ENCODE data around the gene PPP1R15B. TPM values are rescaled to one million over a fixed set of nuclear protein-coding genes. Genes with fewer than 3 reads are reported as not detected.

The PPP1R15B gene
- total RNA-seq, 1 donor from 2014 or later, result 41.0 TPM

DNA sequence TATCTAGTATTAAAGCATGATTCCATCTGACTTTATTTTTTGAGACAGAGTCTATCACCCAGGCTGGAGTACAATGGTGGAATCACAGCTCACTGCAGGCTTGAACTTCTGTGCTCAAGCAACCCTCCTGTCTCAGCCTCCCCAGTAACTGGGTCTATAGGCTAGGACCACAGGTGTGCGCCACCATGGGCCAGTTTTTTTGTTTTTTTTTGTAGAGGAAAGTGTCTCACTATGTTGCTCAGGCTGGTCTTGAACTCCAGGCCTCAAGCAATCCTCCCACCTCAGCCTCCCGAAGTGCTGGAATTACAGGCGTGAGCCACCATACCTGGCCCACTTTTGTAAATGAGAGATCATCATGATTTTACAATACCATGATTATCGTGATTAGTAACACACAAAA lies 9.2 kb downstream of the PPP1R15B start:
- Mint-ChIP-seq H3K27ac (ENCODE audit: unreplicated experiment) (no peak overlapping the region), H3K9me3 (ENCODE audit: low read depth) (no peaks in the 10 kb centered on the region), H3K4me1 (ENCODE audit: low read depth) (peaks cover 16% of the 10 kb centered on the region), H3K36me3 (ENCODE audit: low read depth) (peaks cover 23% of the 10 kb centered on the region), H3K4me3 (ENCODE audit: unreplicated experiment) (no peak overlapping the region), H3K27me3 (ENCODE audit: low read depth) (no peaks in the 10 kb centered on the region)
- TF ChIP-seq, protein P1, sequence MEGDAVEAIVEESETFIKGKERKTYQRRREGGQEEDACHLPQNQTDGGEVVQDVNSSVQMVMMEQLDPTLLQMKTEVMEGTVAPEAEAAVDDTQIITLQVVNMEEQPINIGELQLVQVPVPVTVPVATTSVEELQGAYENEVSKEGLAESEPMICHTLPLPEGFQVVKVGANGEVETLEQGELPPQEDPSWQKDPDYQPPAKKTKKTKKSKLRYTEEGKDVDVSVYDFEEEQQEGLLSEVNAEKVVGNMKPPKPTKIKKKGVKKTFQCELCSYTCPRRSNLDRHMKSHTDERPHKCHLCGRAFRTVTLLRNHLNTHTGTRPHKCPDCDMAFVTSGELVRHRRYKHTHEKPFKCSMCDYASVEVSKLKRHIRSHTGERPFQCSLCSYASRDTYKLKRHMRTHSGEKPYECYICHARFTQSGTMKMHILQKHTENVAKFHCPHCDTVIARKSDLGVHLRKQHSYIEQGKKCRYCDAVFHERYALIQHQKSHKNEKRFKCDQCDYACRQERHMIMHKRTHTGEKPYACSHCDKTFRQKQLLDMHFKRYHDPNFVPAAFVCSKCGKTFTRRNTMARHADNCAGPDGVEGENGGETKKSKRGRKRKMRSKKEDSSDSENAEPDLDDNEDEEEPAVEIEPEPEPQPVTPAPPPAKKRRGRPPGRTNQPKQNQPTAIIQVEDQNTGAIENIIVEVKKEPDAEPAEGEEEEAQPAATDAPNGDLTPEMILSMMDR (IDR thresholded peaks at IDR 0.05), result no peak
- no peak for DNase-seq (ENCODE audit: low spot score)

DNA sequence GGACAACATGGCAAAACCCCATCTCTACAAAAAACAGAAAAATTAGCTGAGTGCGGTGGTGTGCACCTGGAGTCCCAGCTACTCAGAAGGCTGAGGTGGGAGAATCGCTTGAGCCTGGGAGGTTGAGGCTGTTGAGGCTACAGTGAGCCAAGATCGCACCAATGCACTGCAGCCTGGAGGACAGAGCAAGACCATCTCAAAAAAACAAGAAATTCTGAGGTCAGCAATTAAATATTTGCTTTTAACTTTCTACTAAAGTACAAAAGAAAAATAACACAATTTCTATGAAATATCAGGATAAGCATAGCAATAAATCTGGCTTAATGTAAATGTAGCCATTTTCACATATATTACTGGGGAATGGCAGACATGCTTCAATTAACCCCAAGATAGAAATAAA lies 9.9 kb downstream of the PPP1R15B start:
- Mint-ChIP-seq H3K9me3 (ENCODE audit: low read depth) (no peaks in the 10 kb centered on the region), H3K27ac (ENCODE audit: unreplicated experiment) (no peak overlapping the region), H3K4me1 (ENCODE audit: low read depth) (peaks cover 12% of the 10 kb centered on the region), H3K4me3 (ENCODE audit: unreplicated experiment) (no peak overlapping the region), H3K36me3 (ENCODE audit: low read depth) (peaks cover 23% of the 10 kb centered on the region), H3K27me3 (ENCODE audit: low read depth) (no peaks in the 10 kb centered on the region)
- TF ChIP-seq, protein P1 (IDR thresholded peaks at IDR 0.05), result no peak
- no peak for DNase-seq (ENCODE audit: low spot score)

DNA sequence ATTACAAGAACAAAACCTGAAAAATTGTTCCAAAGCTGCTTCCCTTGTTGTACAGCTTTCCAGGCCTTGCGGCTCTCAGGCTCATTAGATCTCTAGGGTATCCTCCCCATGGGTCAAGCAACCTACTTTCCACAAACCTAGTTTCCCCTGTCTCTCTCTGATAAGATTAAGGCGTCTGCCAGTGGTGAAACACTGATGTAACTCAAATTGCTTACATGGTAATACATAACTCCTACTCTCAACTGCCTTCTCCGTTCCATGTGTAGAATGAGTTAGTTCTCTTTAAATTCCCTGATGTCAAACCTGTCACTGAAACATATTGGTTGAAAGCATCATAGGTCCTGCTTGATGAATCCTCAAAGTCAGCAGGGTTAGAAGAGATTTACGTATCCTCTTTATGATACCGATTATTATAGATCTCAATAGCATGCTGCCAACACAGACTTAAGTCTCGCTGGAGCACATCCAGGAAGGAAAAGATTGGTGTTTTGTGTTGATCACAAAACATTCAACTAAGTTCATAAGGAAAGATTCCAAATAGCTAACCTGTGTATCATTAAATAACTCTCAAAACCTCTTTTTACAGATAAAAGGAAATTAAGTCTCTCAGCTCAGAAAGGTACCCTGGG lies 10.6 kb downstream of the PPP1R15B start:
- no peak overlapping the region for H3K4me3 Mint-ChIP-seq (ENCODE audit: unreplicated experiment)
- peaks cover 4% of the 10 kb centered on the region for H3K4me1 Mint-ChIP-seq (ENCODE audit: low read depth)
- H3K27me3 Mint-ChIP-seq (ENCODE audit: low read depth), result no peaks in the 10 kb centered on the region
- peak overlapping the region; percentile 2 for H3K27ac Mint-ChIP-seq (ENCODE audit: unreplicated experiment)
- no peaks in the 10 kb centered on the region for H3K9me3 Mint-ChIP-seq (ENCODE audit: low read depth)
- no peak for DNase-seq (ENCODE audit: low spot score)
- H3K36me3 Mint-ChIP-seq (ENCODE audit: low read depth), result peaks cover 21% of the 10 kb centered on the region
- TF ChIP-seq, protein P1 (IDR thresholded peaks at IDR 0.05), result no peak

DNA sequence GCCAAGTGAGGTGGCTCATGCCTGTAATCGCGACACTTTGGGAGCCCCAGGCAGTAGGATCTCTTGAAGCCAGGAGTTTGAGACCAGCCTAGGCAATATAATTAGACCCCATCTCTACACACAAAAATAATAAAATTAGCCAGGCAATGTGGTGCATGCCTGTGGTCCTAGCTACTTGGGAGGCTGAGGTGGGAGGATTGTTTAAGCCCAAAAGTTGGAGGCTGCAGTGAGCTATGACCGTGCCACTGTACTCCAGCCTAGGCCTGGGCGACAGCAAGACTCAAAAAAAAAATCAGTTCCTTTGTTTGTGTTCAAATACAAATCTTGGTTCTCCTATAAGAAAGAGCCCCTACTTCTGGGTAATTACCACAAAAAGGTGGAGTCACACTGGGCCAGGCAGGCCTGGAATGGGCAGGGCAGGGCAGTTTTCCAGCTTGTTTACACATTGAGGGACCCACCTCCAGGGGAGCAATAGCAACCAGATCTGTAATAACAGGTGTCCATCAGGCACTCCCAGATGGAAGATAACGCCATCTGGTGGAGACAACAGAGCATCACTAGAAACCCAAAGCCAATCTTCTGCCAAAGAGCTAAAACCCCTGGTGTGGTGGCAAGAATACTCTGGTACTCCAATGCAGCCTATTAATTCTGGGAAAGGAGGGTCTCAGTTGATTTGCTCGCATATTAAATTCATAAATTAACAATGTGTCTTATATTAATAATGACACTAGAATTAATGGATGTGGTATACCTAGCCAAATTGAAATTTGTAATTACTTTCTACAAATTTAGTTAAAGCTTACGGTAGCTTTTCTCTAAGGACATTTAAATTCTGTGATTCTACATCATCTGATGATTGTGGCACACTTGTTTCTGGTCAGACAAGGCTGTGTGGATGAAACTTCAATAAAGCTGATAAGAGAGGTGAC lies 13.2 kb downstream of the PPP1R15B start:
- H3K36me3 Mint-ChIP-seq (ENCODE audit: low read depth), result peaks cover 17% of the 10 kb centered on the region
- H3K9me3 Mint-ChIP-seq (ENCODE audit: low read depth), result no peaks in the 10 kb centered on the region
- TF ChIP-seq, protein P1 (IDR thresholded peaks at IDR 0.05), result peak; percentile 88
- H3K4me3 Mint-ChIP-seq (ENCODE audit: unreplicated experiment), result no peak overlapping the region
- H3K27ac Mint-ChIP-seq (ENCODE audit: unreplicated experiment), result no peak overlapping the region
- no peaks in the 10 kb centered on the region for H3K27me3 Mint-ChIP-seq (ENCODE audit: low read depth)
- DNase-seq (ENCODE audit: low spot score), result no peak
- H3K4me1 Mint-ChIP-seq (ENCODE audit: low read depth), result no peaks in the 10 kb centered on the region

DNA sequence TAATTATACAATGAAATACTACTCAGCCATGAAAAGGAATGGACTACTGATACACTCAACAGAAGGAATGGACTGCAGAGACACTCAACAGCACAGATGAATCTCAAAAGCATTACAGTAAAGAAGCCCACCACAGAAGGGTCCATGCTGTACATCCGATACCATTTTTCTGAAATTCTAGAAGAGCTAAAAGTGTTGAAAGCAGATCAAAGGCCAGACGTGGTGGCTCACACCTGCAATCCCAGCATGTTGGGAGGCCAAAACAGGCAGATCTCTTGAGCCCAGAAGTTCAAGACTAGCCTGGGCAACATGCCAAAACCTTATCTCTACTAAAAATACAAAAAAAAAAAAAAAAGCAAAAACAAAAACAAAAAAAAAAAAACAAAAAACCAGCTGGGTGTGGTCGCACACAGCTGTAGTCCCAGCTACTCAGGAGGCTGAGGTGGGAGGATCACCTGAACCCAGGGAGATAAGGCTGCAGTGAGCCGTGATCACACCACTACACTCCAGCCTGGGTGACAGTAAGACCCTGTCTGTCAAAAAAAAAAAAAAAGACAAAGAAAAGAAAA lies 15.5 kb downstream of the PPP1R15B start:
- no peaks in the 10 kb centered on the region for H3K27me3 Mint-ChIP-seq (ENCODE audit: low read depth)
- TF ChIP-seq, protein P1 (IDR thresholded peaks at IDR 0.05), result no peak
- H3K27ac Mint-ChIP-seq (ENCODE audit: unreplicated experiment), result no peak overlapping the region
- DNase-seq (ENCODE audit: low spot score), result no peak
- H3K4me1 Mint-ChIP-seq (ENCODE audit: low read depth), result no peaks in the 10 kb centered on the region
- H3K4me3 Mint-ChIP-seq (ENCODE audit: unreplicated experiment), result no peak overlapping the region
- peaks cover 16% of the 10 kb centered on the region for H3K36me3 Mint-ChIP-seq (ENCODE audit: low read depth)
- H3K9me3 Mint-ChIP-seq (ENCODE audit: low read depth), result no peaks in the 10 kb centered on the region
